ENCODE data around the gene CPTP. TPM values are rescaled to one million over a fixed set of nuclear protein-coding genes. Genes with fewer than 3 reads are reported as not detected.

The CPTP gene
- total RNA-seq, 1 experiment from 2014 or later: 14.0 TPM

DNA sequence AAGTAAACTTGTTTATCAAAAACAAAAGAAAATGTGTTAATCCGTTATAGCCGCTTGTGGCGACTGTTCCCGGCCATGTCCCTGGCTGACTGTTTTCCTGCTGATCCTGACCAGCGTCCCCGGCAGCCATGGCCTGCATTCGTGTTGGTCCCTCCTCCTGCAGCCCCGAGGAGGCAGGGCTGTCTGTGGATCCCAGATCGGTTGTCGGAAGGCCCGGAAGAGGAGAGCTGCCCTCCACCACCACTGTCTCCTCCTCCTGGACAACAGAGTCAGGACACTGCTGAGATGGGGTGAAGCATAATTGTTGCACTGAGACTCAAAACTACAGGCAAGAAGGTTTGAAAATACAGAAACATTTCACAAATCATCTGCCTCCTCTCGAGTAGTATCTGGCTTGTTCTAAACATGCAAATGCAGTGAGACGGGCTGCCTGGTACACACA, 37.4 kb downstream of the CPTP start:
- Histone ChIP-seq H3K9ac (ENCODE audit: extremely low read depth, insufficient read length, low read length) (no peak overlapping the region), H2AFZ (ENCODE audit: low read length) (no peak overlapping the region), H2BK20ac (ENCODE audit: low read depth, low read length, poor library complexity, severe bottlenecking) (no peak overlapping the region), H3K4me1 (ENCODE audit: insufficient read depth, low read length) (peaks cover 2% of the 10 kb centered on the region; the same call in 1 of the 2 replicates), H3K79me1 (ENCODE audit: insufficient read depth, low read depth, low read length, poor library complexity, severe bottlenecking) (no peaks in the 10 kb centered on the region), H4K91ac (ENCODE audit: insufficient read length, low read depth, low read length) (no peak overlapping the region), H2BK12ac (ENCODE audit: insufficient read length, low read depth, low read length) (no peak overlapping the region), H2BK15ac (ENCODE audit: low read depth, low read length) (no peak overlapping the region), H2BK120ac (ENCODE audit: low read depth, low read length, poor library complexity, severe bottlenecking) (no peak overlapping the region), H3T11ph (ENCODE audit: low read length) (no peak overlapping the region), H4K20me1 (ENCODE audit: control insufficient read depth, insufficient read depth, insufficient read length) (no peaks in the 10 kb centered on the region), H3K27ac (ENCODE audit: insufficient read length, low read depth, low read length) (no peak overlapping the region), H3K9me3 (ENCODE audit: control insufficient read depth, low read depth, low read length) (peaks cover 14% of the 10 kb centered on the region), H3K4me2 (ENCODE audit: insufficient read depth, insufficient read length, low read length) (no peak overlapping the region), H2AK5ac (ENCODE audit: insufficient read length, low read length) (no peak overlapping the region), H3K23me2 (ENCODE audit: insufficient read length, low read depth, low read length, poor library complexity, severe bottlenecking) (no peaks in the 10 kb centered on the region), H3K14ac (ENCODE audit: insufficient read depth, low read length) (no peak overlapping the region), H2BK5ac (ENCODE audit: insufficient read length, low read length) (no peak overlapping the region), H4K8ac (replicated peaks; ENCODE audit: insufficient read length, low read depth, low read length) (no peak overlapping the region), H3K27me3 (ENCODE audit: insufficient read depth, low read length) (no peaks in the 10 kb centered on the region), H3K18ac (ENCODE audit: insufficient read length, low read depth, low read length) (no peak overlapping the region), H4K5ac (ENCODE audit: insufficient read length, low read depth, low read length) (no peak overlapping the region), H3K56ac (ENCODE audit: insufficient read length, low read depth, low read length) (no peak overlapping the region), H3K4ac (ENCODE audit: low read depth, low read length) (no peak overlapping the region), H3K79me2 (ENCODE audit: insufficient read depth, low read length) (no peaks in the 10 kb centered on the region), H3K23ac (ENCODE audit: insufficient read length, low read depth, low read length) (no peak overlapping the region)
- no CpG with 5 or more reads among the region's 13 CpGs for WGBS (ENCODE audit: extremely low coverage, insufficient read length, low lambda C conversion rate)
- H3K4me1 Mint-ChIP-seq: peaks cover 22 to 42% of the 10 kb centered on the region in 2 experiments
- TF ChIP-seq, protein P1, sequence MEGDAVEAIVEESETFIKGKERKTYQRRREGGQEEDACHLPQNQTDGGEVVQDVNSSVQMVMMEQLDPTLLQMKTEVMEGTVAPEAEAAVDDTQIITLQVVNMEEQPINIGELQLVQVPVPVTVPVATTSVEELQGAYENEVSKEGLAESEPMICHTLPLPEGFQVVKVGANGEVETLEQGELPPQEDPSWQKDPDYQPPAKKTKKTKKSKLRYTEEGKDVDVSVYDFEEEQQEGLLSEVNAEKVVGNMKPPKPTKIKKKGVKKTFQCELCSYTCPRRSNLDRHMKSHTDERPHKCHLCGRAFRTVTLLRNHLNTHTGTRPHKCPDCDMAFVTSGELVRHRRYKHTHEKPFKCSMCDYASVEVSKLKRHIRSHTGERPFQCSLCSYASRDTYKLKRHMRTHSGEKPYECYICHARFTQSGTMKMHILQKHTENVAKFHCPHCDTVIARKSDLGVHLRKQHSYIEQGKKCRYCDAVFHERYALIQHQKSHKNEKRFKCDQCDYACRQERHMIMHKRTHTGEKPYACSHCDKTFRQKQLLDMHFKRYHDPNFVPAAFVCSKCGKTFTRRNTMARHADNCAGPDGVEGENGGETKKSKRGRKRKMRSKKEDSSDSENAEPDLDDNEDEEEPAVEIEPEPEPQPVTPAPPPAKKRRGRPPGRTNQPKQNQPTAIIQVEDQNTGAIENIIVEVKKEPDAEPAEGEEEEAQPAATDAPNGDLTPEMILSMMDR (conservative IDR thresholded peaks at IDR 0.05): peak; percentile 13; the same call in 1 of the 3 replicates
- peaks cover 39% of the 10 kb centered on the region for H3K27me3 Mint-ChIP-seq (ENCODE audit: low read depth)
- H3K36me3 Mint-ChIP-seq (ENCODE audit: insufficient read depth in 1 of 3, low read depth in 3 of 3): no peaks in the 10 kb centered on the region
- DNase-seq: peak; percentile 61
- peak overlapping the region in 1 of 2 experiments; percentile 7; a peak in 1 of 5 replicates for H3K4me3 Mint-ChIP-seq
- no peaks in the 10 kb centered on the region; a peak in 2 of 5 replicates for H3K9me3 Mint-ChIP-seq
- peak overlapping the region in 2 of 3 experiments; percentile 70 to 82; a peak in 4 of 7 replicates for H3K27ac Mint-ChIP-seq
